Osteoblast (primary cell): ENCODE measurements around the gene GRM7. TPM values are rescaled to one million over a fixed set of nuclear protein-coding genes. Genes with fewer than 3 reads are reported as not detected.

Experiments
- DNase-seq: peaks from one replicate; pipeline ENCODE4 v3.0.0; 2011; ENCODE audit warnings: low spot score, mixed read lengths; ENCODE audit not compliant: insufficient read length; ENCODE audit errors: missing footprints
- H2AFZ ChIP-seq: 2 replicates; pipeline ENCODE4 v1.6.0; 2011; ENCODE audit warnings: mild to moderate bottlenecking, low read length
- H3K27ac ChIP-seq: 2 replicates; pipeline ENCODE4 v1.5.1; 2011; ENCODE audit warnings: mild to moderate bottlenecking, low read depth, low read length, moderate library complexity
- H3K27me3 ChIP-seq: 2 replicates; pipeline ENCODE4 v1.6.0; 2012; ENCODE audit warnings: mild to moderate bottlenecking, control low read depth, inconsistent platforms, low read length, moderate library complexity; ENCODE audit not compliant: insufficient read depth
- H3K36me3 ChIP-seq: 2 replicates; pipeline ENCODE4 v1.5.1; 2011; ENCODE audit warnings: mild to moderate bottlenecking, low read length, control low read depth, moderate library complexity; ENCODE audit not compliant: insufficient read depth
- H3K4me1 ChIP-seq: 2 replicates; pipeline ENCODE4 v1.5.1; 2011; ENCODE audit warnings: mild to moderate bottlenecking, low read length, control low read depth, moderate library complexity; ENCODE audit not compliant: insufficient read depth
- H3K4me2 ChIP-seq: 2 replicates; pipeline ENCODE4 v1.6.0; 2011; ENCODE audit warnings: mild to moderate bottlenecking, low read length; ENCODE audit not compliant: insufficient read depth
- H3K4me3 ChIP-seq: fragments of 200-600 bp; sonication (generic); 3 replicates; pipeline ENCODE4 v1.5.1; 2012; ENCODE audit warnings: mild to moderate bottlenecking, low read length, inconsistent platforms; ENCODE audit not compliant: insufficient read depth
- H3K79me2 ChIP-seq: 2 replicates; pipeline ENCODE4 v1.6.0; 2012; ENCODE audit warnings: mild to moderate bottlenecking, low read length, control low read depth, inconsistent platforms; ENCODE audit not compliant: insufficient read depth
- H3K9me3 ChIP-seq: 2 replicates; pipeline ENCODE4 v1.5.1; 2011; ENCODE audit warnings: low read depth, low read length, control low read depth
- H4K20me1 ChIP-seq: 2 replicates; pipeline ENCODE4 v1.6.0; 2012; ENCODE audit warnings: mild to moderate bottlenecking, low read length, control low read depth; ENCODE audit not compliant: insufficient read depth
- total RNA-seq: library from RNA; depleted of rRNA; stranded (reverse); fragments of >200 nt; gene quantifications from 2 replicates; pipeline ENCODE4 v1.2.3, GENCODE V29; 2012
- TF ChIP-seq, protein P1 (sequence below): IDR thresholded peaks from 2 replicates; pipeline ENCODE4 v1.5.1; 2011; ENCODE audit warnings: mild to moderate bottlenecking, low read depth, low read length, moderate library complexity; ENCODE audit errors: extremely low read depth

Gene GRM7
- total RNA-seq, 1 donor, result not detected

DNA sequence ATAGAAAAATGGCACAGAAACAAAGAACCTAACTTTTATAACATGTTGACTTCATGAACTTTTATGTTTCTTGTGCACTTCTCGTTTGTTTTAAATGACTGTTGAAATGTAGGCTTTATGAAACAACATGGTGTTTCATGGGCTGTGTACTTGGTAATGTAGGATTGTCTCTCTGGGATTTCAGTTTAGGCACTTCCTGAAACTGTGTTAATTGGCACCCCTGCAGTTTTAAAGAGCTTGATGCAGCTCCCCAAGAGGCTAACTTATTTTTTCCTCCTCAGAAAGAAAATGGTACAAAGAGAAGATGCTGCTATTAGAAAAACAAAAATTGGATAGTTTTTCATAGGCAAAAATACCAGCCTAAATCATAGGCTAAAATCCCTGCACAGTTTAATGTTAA, 239.2 kb downstream of the GRM7 start:
- Histone ChIP-seq H3K27ac (no peak overlapping the region), H3K79me2 (no peaks in the 10 kb centered on the region), H2AFZ (no peak overlapping the region), H3K27me3 (no peaks in the 10 kb centered on the region), H4K20me1 (no peaks in the 10 kb centered on the region), H3K9me3 (no peaks in the 10 kb centered on the region), H3K36me3 (no peaks in the 10 kb centered on the region), H3K4me2 (no peak overlapping the region), H3K4me3 (no peak overlapping the region), H3K4me1 (no peaks in the 10 kb centered on the region)
- DNase-seq, result no peak
- TF ChIP-seq, protein P1, sequence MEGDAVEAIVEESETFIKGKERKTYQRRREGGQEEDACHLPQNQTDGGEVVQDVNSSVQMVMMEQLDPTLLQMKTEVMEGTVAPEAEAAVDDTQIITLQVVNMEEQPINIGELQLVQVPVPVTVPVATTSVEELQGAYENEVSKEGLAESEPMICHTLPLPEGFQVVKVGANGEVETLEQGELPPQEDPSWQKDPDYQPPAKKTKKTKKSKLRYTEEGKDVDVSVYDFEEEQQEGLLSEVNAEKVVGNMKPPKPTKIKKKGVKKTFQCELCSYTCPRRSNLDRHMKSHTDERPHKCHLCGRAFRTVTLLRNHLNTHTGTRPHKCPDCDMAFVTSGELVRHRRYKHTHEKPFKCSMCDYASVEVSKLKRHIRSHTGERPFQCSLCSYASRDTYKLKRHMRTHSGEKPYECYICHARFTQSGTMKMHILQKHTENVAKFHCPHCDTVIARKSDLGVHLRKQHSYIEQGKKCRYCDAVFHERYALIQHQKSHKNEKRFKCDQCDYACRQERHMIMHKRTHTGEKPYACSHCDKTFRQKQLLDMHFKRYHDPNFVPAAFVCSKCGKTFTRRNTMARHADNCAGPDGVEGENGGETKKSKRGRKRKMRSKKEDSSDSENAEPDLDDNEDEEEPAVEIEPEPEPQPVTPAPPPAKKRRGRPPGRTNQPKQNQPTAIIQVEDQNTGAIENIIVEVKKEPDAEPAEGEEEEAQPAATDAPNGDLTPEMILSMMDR, result no peak

DNA sequence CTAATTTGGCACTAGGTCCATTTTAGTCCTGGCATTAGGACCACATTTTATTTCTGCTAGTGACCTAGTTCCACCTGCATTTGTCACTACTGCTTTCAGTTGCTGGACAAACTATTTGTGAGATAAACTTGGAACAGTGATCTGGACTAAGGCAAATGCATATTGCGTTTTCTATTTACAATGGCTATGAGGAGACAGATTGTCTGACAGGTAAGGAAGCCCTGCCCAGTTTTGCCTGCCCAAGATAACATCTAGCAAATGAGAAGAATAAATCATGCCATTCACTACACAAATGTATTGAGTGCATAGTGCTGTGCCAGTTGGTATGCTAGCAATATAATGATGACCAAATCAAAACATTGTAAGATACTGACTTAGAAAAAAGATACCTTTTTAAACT, 245.7 kb downstream of the GRM7 start:
- peaks cover 5% of the 10 kb centered on the region for H3K9me3 ChIP-seq
- no peaks in the 10 kb centered on the region for H3K79me2 ChIP-seq
- H2AFZ ChIP-seq, result no peak overlapping the region
- no peaks in the 10 kb centered on the region for H3K4me1 ChIP-seq
- H3K4me2 ChIP-seq, result no peak overlapping the region
- H4K20me1 ChIP-seq, result no peaks in the 10 kb centered on the region
- no peaks in the 10 kb centered on the region for H3K27me3 ChIP-seq
- no peak overlapping the region for H3K27ac ChIP-seq
- no peaks in the 10 kb centered on the region for H3K36me3 ChIP-seq
- TF ChIP-seq, protein P1, result no peak
- H3K4me3 ChIP-seq, result no peak overlapping the region
- DNase-seq, result no peak

DNA sequence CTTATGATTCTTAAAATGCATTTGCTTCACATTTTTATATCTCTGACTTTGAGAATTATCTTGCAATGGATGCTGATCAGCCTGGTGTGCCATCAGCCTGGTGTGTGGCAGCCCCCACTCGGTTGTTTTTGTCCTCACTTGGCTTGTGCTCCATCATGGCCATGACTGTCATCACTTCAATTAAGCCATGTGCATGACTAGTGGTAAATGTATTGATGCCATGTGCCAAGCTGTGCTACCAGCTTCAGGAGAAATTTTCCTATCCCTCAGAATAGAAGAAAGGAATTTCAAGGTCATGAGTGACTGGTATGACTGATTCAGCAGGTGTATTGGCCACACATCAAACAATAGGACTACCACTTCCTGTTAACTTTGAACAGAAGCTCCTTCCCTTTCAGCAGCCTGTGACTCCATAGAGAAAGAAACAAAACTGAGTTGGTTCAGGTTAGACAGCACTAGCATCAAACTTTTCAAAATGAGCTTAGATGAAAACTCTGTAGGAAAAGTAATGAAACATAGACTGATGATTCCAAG, 251.7 kb downstream of the GRM7 start:
- peaks cover 2% of the 10 kb centered on the region for H3K9me3 ChIP-seq
- H3K4me3 ChIP-seq, result no peak overlapping the region
- no peaks in the 10 kb centered on the region for H3K79me2 ChIP-seq
- H3K27ac ChIP-seq, result no peak overlapping the region
- no peaks in the 10 kb centered on the region for H3K36me3 ChIP-seq
- no peaks in the 10 kb centered on the region for H3K4me1 ChIP-seq
- TF ChIP-seq, protein P1, result no peak
- H2AFZ ChIP-seq, result no peak overlapping the region
- no peak for DNase-seq
- H3K4me2 ChIP-seq, result no peak overlapping the region
- H4K20me1 ChIP-seq, result no peaks in the 10 kb centered on the region
- no peaks in the 10 kb centered on the region for H3K27me3 ChIP-seq

DNA sequence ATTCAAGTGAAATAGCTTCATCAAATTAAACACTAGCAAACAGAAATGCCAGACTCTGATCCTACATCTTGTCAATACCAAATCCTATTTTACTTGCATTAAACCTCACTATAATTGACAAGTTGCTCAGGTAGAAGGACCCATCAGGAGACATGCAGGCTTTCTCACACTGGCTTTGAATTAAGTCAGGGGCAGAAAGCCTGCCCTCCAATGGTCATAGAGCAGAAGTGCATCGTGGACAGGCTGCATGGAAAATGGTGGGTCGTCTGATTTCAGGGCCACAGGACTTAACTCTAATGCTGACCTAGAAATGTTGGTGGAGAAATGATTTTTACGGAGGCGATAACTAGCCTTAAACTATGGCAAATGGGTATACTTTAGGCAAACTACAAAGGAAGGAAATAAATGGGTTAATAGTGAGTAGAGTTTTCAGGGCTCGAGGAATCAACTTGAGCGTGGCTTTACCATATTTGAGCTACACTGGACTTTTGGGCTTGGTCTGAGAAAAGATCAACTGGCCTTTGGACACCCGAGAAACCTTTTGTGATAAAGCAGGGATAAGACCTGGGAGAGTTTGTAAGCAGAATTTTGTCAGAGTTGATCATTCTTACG, 283.9 kb downstream of the GRM7 start:
- Histone ChIP-seq H3K27me3 (no peaks in the 10 kb centered on the region), H3K36me3 (no peaks in the 10 kb centered on the region)
- peak; percentile 47 for DNase-seq

More for the DNA sequence above, 283.9 kb downstream of the GRM7 start:
- no peak overlapping the region for H3K27ac ChIP-seq
- no peaks in the 10 kb centered on the region for H3K79me2 ChIP-seq
- H3K4me3 ChIP-seq, result no peak overlapping the region
- H2AFZ ChIP-seq, result no peak overlapping the region
- no peaks in the 10 kb centered on the region for H4K20me1 ChIP-seq
- TF ChIP-seq, protein P1, result no peak
- no peaks in the 10 kb centered on the region for H3K9me3 ChIP-seq
- no peaks in the 10 kb centered on the region for H3K4me1 ChIP-seq
- no peak overlapping the region for H3K4me2 ChIP-seq
